Measurements from ENCODE around the gene GALNS. TPM values are rescaled to one million over a fixed set of nuclear protein-coding genes. Genes with fewer than 3 reads are reported as not detected.

GALNS gene
- total and polyA plus RNA-seq, 2 of the 4 experiments (the other 2 are of a cell fraction) = 7.2 to 32.5 TPM

GRCh38 chr16:88811769-88812512 lies 44.8 kb downstream of the GALNS start, which contains the start of gene APRT (continued):
- TF ChIP-seq POLR2A (IDR thresholded peaks at IDR 0.05; ENCODE audit: low read depth, low read length) (peak; percentile 87), SMC3 (IDR thresholded peaks at IDR 0.05; ENCODE audit: low read depth, low read length) (no peak), RFX5 (IDR thresholded peaks at IDR 0.05; ENCODE audit: low read depth, low read length) (no peak)

- Histone ChIP-seq H2BK20ac (ENCODE audit: low read depth, low read length) (no peak overlapping the region), H2BK5ac (ENCODE audit: low read depth, low read length, poor library complexity, severe bottlenecking) (peak overlapping the region; percentile 80), H2AK9ac (replicated peaks; ENCODE audit: low read depth, low read length, poor library complexity) (peak overlapping the region; percentile 100), H3K27ac (ENCODE audit: insufficient read depth, low read length) (peak overlapping the region; percentile 84), H2BK120ac (ENCODE audit: low read depth, low read length) (no peak overlapping the region), H2BK15ac (ENCODE audit: low read depth, low read length) (no peak overlapping the region), H3K23ac (ENCODE audit: low read depth, low read length) (peak overlapping the region; percentile 53; the same call in 1 of the 2 replicates), H4K5ac (ENCODE audit: low read depth, low read length) (peak overlapping the region; percentile 65; the same call in 1 of the 2 replicates), H3K56ac (ENCODE audit: extremely low read depth, insufficient read depth, low read length) (peak overlapping the region; percentile 50), H4K20me1 (ENCODE audit: insufficient read depth, low read length) (peaks cover 23% of the 10 kb centered on the region), H3K9ac (ENCODE audit: low read depth, low read length) (peak overlapping the region; percentile 76), H3K27me3 (ENCODE audit: control insufficient read depth, insufficient read depth, low read length) (no peaks in the 10 kb centered on the region), H3K14ac (replicated peaks; ENCODE audit: low read depth, low read length) (peak overlapping the region; percentile 84), H3K4me2 (ENCODE audit: low read depth, low read length) (peak overlapping the region; percentile 90), H2AK5ac (ENCODE audit: low read depth, low read length) (peak overlapping the region; percentile 96), H3K9me3 (ENCODE audit: control insufficient read depth, insufficient read depth, low read length) (no peaks in the 10 kb centered on the region), H3K4ac (ENCODE audit: low read depth, low read length) (peak overlapping the region; percentile 90), H3K4me1 (ENCODE audit: control insufficient read depth, insufficient read depth, low read length) (peaks cover 12% of the 10 kb centered on the region), H3K4me3 (ENCODE audit: insufficient read depth, low read depth, low read length) (peak overlapping the region; percentile 60), H3K18ac (ENCODE audit: low read depth, low read length) (peak overlapping the region; percentile 8; the same call in 1 of the 2 replicates), H2AFZ (replicated peaks; ENCODE audit: low read length, poor library complexity) (peak overlapping the region; percentile 97), H3K79me1 (ENCODE audit: low read depth in 1 of 2, low read length in 2 of 2) (peaks cover 4 to 32% of the 10 kb centered on the region in 2 experiments; a peak in 2 of 4 replicates), H4K8ac (ENCODE audit: low read depth in 2 of 2, low read length in 2 of 2) (peak overlapping the region; percentile 47 to 90), H3K9me1 (ENCODE audit: insufficient read depth, low read length) (no peaks in the 10 kb centered on the region), H3K36me3 (ENCODE audit: control insufficient read depth, insufficient read depth, low read length) (peaks cover 19% of the 10 kb centered on the region), H4K91ac (ENCODE audit: insufficient read depth, low read depth, low read length) (peak overlapping the region; percentile 81)
- POLR2A ChIA-PET (ENCODE audit: unreplicated experiment) = no interaction called here
- CTCF ChIA-PET = interaction anchor here (1.6 to 1.8 kb wide), 3 partner anchors 46 to 74 kb away, joined by 4 to 7 read pairs (median 7); partner anchors contain the start of genes GALNS and TRAPPC2L
- intact Hi-C loops (cut with micrococcal nuclease) (loop anchor here (5.0 kb wide), 1 partner anchor 406 kb away; the partner anchor contains the start of gene ZNF778), in situ Hi-C loops (cut with MboI; ENCODE audit: low sequenced_read_pairs) (no loop called here), dilution Hi-C loops (cut with HindIII; ENCODE audit: low sequenced_read_pairs, unreplicated experiment) (no loop called here)
- WGBS, 2 experiments (ENCODE audit: extremely low coverage in 2 of 2, insufficient read length in 1 of 2) = 0% methylated on average over 24 of the region's 65 CpGs; no CpG with 5 or more reads in 1 of the 2 experiments
- DNase-seq = peak; percentile 69
- ATAC-seq (ENCODE audit: low read depth) = peak; percentile 79
- BruUV-seq (replicated peaks) = no TSS peak
- no peak for TF ChIP-seq RCOR1 (IDR thresholded peaks at IDR 0.05; ENCODE audit: insufficient replicate concordance, low read length)
- TF ChIP-seq USF2 (IDR thresholded peaks at IDR 0.05; ENCODE audit: low read depth, low read length) = peak; percentile 95
- TF ChIP-seq BHLHE40 (IDR thresholded peaks at IDR 0.05; ENCODE audit: low read depth, low read length) = 0 out of 2 replicates have a peak, but pooled peaks have one; percentile 46
- no peak for TF ChIP-seq RAD21 (IDR thresholded peaks at IDR 0.05; ENCODE audit: low read length)
- no peak for TF ChIP-seq MAFK (IDR thresholded peaks at IDR 0.05; ENCODE audit: low read depth, low read length)
- TF ChIP-seq MXI1 (IDR thresholded peaks at IDR 0.05; ENCODE audit: borderline replicate concordance, low read depth, low read length) = peak; percentile 74
- TF ChIP-seq SMC3 (IDR thresholded peaks at IDR 0.05; ENCODE audit: low read depth, low read length) = no peak
- no peak for TF ChIP-seq ELK1 (IDR thresholded peaks at IDR 0.05; ENCODE audit: borderline replicate concordance, low read depth, low read length)
- TF ChIP-seq CEBPB (IDR thresholded peaks at IDR 0.05; ENCODE audit: low read depth, low read length) = no peak
- 0 out of 2 replicates have a peak, but pooled peaks have one; percentile 38 for TF ChIP-seq CHD1 (IDR thresholded peaks at IDR 0.05; ENCODE audit: low read depth, low read length)
Observed at GRCh38 chr16:88810912-88811768, 45.6 kb downstream of the GALNS start.

All from IMR-90 (cell line).